GM23248 (cell line): ENCODE results near the gene TMEM117.

ENCODE experiments used
- EZH2 ChIP-seq: fragments of 200-600 bp; sonication (generic); IDR thresholded peaks from 2 replicates; pipeline ENCODE4 v1.6.1; 2018; ENCODE audit warnings: antibody characterized with exemption, mild to moderate bottlenecking; ENCODE audit not compliant: insufficient read depth, poor library complexity, severe bottlenecking
- EZH2phosphoT487 ChIP-seq: fragments of 200-600 bp; sonication (generic); IDR thresholded peaks from 2 replicates; pipeline ENCODE4 v1.6.1; 2018; ENCODE audit warnings: antibody characterized with exemption, moderate library complexity, mild to moderate bottlenecking, low read depth; ENCODE audit not compliant: insufficient read depth

GRCh38 chr12:44387581-44387980 is 551.7 kb downstream of the TMEM117 start:
- TF ChIP-seq EZH2, result no peak
- TF ChIP-seq EZH2phosphoT487, result no peak
